ENCODE data around the gene FGF5. TPM values are rescaled to one million over a fixed set of nuclear protein-coding genes. Genes with fewer than 3 reads are reported as not detected.

FGF5 gene
- total RNA-seq, 1 experiment from 2014 or later = not detected

DNA sequence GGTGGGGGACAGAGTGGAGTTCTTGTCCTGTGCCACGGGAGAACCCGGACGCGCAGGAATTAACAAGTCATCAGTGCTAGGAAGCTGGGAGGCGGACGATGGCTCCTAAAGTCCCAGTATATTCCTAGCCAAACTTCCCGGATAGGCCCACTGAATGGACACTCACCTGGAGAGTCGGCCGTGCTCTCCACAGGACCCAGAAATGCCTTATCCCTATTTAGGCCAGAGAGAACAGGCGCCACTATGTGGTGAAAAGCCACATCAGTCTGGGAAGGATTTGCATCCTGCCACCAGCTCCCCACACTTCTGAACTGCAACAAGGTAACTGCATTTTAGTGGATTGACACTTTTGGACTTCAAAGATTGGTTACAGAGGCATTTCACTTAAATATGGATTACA, 70.1 kb downstream of the FGF5 start:
- peak overlapping the region; percentile 93 for H2AFZ ChIP-seq
- intact Hi-C loops (cut with micrococcal nuclease; ENCODE audit: unreplicated experiment) = loop anchor here (5.0 kb wide), 2 partner anchors 119 to 1384 kb away; no protein-coding TSS in a partner anchor
- DNase-seq = peak; percentile 28 to 39

DNA sequence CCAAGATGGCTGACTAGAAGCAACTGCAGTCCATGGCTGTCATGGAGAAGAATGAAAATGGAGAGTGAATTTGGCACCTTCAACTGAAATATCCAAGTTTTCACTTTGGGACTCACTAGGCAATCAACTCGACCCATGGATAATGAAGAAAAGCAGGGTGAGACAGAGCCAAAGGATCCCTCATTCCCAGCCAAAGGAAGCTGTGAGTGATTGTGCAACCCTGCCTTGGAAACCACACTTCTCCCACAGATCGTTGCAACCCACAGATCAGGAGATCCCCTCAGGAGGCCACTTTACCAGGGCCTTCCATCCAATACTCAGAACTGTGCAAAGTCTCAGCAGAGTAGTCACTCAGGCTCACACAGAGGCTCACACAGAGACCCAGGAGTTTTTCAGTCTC, 73.6 kb downstream of the FGF5 start:
- Histone ChIP-seq H3K79me2 (ENCODE audit: low read depth) (no peaks in the 10 kb centered on the region), H3F3A (ENCODE audit: insufficient read depth, low read depth) (no peaks in the 10 kb centered on the region), H3K27me3 (ENCODE audit: insufficient read depth, low read depth) (no peaks in the 10 kb centered on the region), H3K36me3 (ENCODE audit: low read depth) (no peaks in the 10 kb centered on the region), H3K4me3 (no peak overlapping the region), H4K20me1 (ENCODE audit: insufficient read depth) (no peaks in the 10 kb centered on the region), H2AFZ (no peak overlapping the region), H3K27ac (no peak overlapping the region), H3K9me2 (ENCODE audit: insufficient read depth) (no peaks in the 10 kb centered on the region), H3K9me3 (ENCODE audit: insufficient read depth, low read depth) (no peaks in the 10 kb centered on the region), H3K4me1 (replicated peaks; ENCODE audit: insufficient read depth) (no peaks in the 10 kb centered on the region; the same call in 1 of the 2 replicates), H3K4me2 (no peak overlapping the region)
- BruUV-seq (replicated peaks) = no TSS peak
- intact Hi-C loops (cut with micrococcal nuclease; ENCODE audit: unreplicated experiment) = no loop called here
- TF ChIP-seq, protein P1, sequence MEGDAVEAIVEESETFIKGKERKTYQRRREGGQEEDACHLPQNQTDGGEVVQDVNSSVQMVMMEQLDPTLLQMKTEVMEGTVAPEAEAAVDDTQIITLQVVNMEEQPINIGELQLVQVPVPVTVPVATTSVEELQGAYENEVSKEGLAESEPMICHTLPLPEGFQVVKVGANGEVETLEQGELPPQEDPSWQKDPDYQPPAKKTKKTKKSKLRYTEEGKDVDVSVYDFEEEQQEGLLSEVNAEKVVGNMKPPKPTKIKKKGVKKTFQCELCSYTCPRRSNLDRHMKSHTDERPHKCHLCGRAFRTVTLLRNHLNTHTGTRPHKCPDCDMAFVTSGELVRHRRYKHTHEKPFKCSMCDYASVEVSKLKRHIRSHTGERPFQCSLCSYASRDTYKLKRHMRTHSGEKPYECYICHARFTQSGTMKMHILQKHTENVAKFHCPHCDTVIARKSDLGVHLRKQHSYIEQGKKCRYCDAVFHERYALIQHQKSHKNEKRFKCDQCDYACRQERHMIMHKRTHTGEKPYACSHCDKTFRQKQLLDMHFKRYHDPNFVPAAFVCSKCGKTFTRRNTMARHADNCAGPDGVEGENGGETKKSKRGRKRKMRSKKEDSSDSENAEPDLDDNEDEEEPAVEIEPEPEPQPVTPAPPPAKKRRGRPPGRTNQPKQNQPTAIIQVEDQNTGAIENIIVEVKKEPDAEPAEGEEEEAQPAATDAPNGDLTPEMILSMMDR (conservative IDR thresholded peaks at IDR 0.05) = no peak
- no peak for TF ChIP-seq EZH2 (IDR thresholded peaks at IDR 0.05; ENCODE audit: low read depth)
- CTCF ChIA-PET = no interaction called here
- DNase-seq = no peak
- POLR2A ChIA-PET (ENCODE audit: unreplicated experiment) = no interaction called here

More for the DNA sequence above, 70.1 kb downstream of the FGF5 start:
- ChIA-PET POLR2A (ENCODE audit: unreplicated experiment) (no interaction called here), CTCF (no interaction called here)
- Histone ChIP-seq H3K79me2 (ENCODE audit: low read depth) (no peaks in the 10 kb centered on the region), H3F3A (ENCODE audit: insufficient read depth, low read depth) (no peaks in the 10 kb centered on the region), H3K36me3 (ENCODE audit: low read depth) (no peaks in the 10 kb centered on the region), H3K9me2 (ENCODE audit: insufficient read depth) (no peaks in the 10 kb centered on the region), H3K4me1 (replicated peaks; ENCODE audit: insufficient read depth) (no peaks in the 10 kb centered on the region; the same call in 1 of the 2 replicates), H4K20me1 (ENCODE audit: insufficient read depth) (no peaks in the 10 kb centered on the region), H3K27ac (no peak overlapping the region), H3K27me3 (ENCODE audit: insufficient read depth, low read depth) (no peaks in the 10 kb centered on the region), H3K4me3 (peak overlapping the region; percentile 88; the same call in 1 of the 2 replicates), H3K9me3 (ENCODE audit: insufficient read depth, low read depth) (no peaks in the 10 kb centered on the region), H3K4me2 (peak overlapping the region; percentile 87)
- TF ChIP-seq, protein P1 (conservative IDR thresholded peaks at IDR 0.05) = 0 out of 2 replicates have a peak, but pooled peaks have one; percentile 18
- TF ChIP-seq EZH2 (IDR thresholded peaks at IDR 0.05; ENCODE audit: low read depth) = no peak
- BruUV-seq (replicated peaks) = no TSS peak

Other genes with a start within 250 kb of the FGF5 start
- 2.0 and 3.0 TPM in 2 replicates for gene ANTXR2, start 193.4 kb upstream of the FGF5 start, total RNA-seq (2021)
- 0.26 and 0.88 TPM in 2 replicates for gene PRDM8, start 69.2 kb upstream of the FGF5 start, total RNA-seq (2021)
- not detected in 2 replicates for gene CFAP299, start 69.1 kb downstream of the FGF5 start, total RNA-seq (2021)

Measured in PC-9 (cell line).